K562 (cell line): ENCODE results near the gene B2M. TPM values are rescaled to one million over a fixed set of nuclear protein-coding genes. Genes with fewer than 3 reads are reported as not detected.

Experiments
- CBX1 ChIP-seq: sonication (generic); IDR thresholded peaks from 2 replicates; pipeline ENCODE4 v1.6.1; 2016; ENCODE audit warnings: antibody characterized with exemption, low read depth, mild to moderate bottlenecking
- CCNT2 ChIP-seq: IDR thresholded peaks from 2 replicates; pipeline ENCODE4 v1.6.1; 2011; ENCODE audit warnings: borderline replicate concordance, low read depth, mild to moderate bottlenecking, moderate library complexity, mixed read lengths, low read length; ENCODE audit not compliant: insufficient read length; ENCODE audit errors: extremely low read depth
- CSDE1 ChIP-seq, 2 experiments: fragments of 450-650 bp; IDR thresholded peaks; 2 replicates each; pipeline ENCODE4 v1.6.1; 2016; ENCODE audit warnings: mild to moderate bottlenecking in 1 of 2
- HMG20B ChIP-seq: fragments of 250-450 bp; sonication (Bioruptor Pico); IDR thresholded peaks from 2 replicates; pipeline ENCODE4 v1.5.0; 2021; ENCODE audit warnings: mild to moderate bottlenecking
- HNRNPUL1 ChIP-seq: fragments of 200-400 bp; formaldehyde crosslinking; IDR thresholded peaks from 2 replicates; pipeline ENCODE4 v1.6.1; 2017; ENCODE audit warnings: low read length
- MAFG ChIP-seq: fragments of 450-650 bp; conservative IDR thresholded peaks from 2 replicates; pipeline ENCODE4 v1.6.1; 2016; ENCODE audit warnings: missing genetic modification characterization, missing compliant biosample characterization
- MAZ ChIP-seq, 2 experiments: fragments of 450-650 bp in 1 of 2; sonication (generic) in 1 of 2; formaldehyde crosslinking; IDR thresholded peaks in 1 of 2; conservative IDR thresholded peaks in 1 of 2; 2 replicates each; pipeline versions ENCODE4 v1.4.0 to v1.5.0; 2020; ENCODE audit warnings: mild to moderate bottlenecking in 1 of 2, missing genetic modification reagents in 1 of 2
- MLLT1 ChIP-seq, 2 experiments: fragments of 450-650 bp; IDR thresholded peaks; 2 replicates each; pipeline ENCODE4 v1.6.1; 2016
- NFE2 ChIP-seq: IDR thresholded peaks from 2 replicates; pipeline ENCODE4 v1.6.1; 2014; ENCODE audit warnings: antibody characterized with exemption, low read depth
- SAFB2 ChIP-seq: fragments of 200-400 bp; formaldehyde crosslinking; IDR thresholded peaks from 2 replicates; pipeline ENCODE4 v1.6.1; 2018; ENCODE audit warnings: borderline replicate concordance, low read length, low read depth, moderate library complexity; ENCODE audit not compliant: severe bottlenecking
- SMARCB1 ChIP-seq: IDR thresholded peaks from 2 replicates; pipeline ENCODE4 v1.6.1; 2011; ENCODE audit warnings: improper control_type of control experiment, low read depth; ENCODE audit not compliant: insufficient read length
- TAF7 ChIP-seq: fragments of 450-650 bp; IDR thresholded peaks from 2 replicates; pipeline ENCODE4 v1.6.1; 2016; ENCODE audit warnings: missing genetic modification characterization, missing compliant biosample characterization
- TAL1 ChIP-seq: fragments of 450-650 bp; IDR thresholded peaks from 2 replicates; pipeline ENCODE4 v1.6.1; 2016; ENCODE audit warnings: mild to moderate bottlenecking
- ZFP1 ChIP-seq: fragments of 450-650 bp; formaldehyde crosslinking; IDR thresholded peaks from 2 replicates; pipeline ENCODE4 v1.4.0; 2020; ENCODE audit warnings: mild to moderate bottlenecking, mixed read lengths
- polyA plus RNA-seq, 8 experiments: library from polyadenylated mRNA; depleted of rRNA in 4 of 8; stranded (reverse) in 5 of 8; unstranded in 3 of 8; fragments of >200 nt; fragmentation: Nextera tagmentation in 2 of 8; fragmentation: Illumina TruSeq in 1 of 8; extraction: Ambion mirVana in 2 of 8; extraction: Trizol in 1 of 8; gene quantifications; 2 replicates each; pipeline versions ENCODE4 v1.2.1 to v1.2.3, GENCODE V29; 2011 to 2014; ENCODE audit warnings: inconsistent platforms in 1 of 8, missing spikeins in 1 of 8
- total RNA-seq, 7 experiments: library from RNA; depleted of rRNA in 6 of 7; stranded (reverse); fragments of >200 nt in 6 of 7; fragmentation: Illumina TruSeq in 2 of 7; extraction: Trizol in 2 of 7; gene quantifications; 2 replicates each; pipeline versions ENCODE4 v1.2.1 to v1.2.3, GENCODE V29; 2011 to 2021; ENCODE audit warnings: low replicate concordance in 1 of 7
- TF ChIP-seq, protein P1 (sequence below): sonication (generic); formaldehyde crosslinking; IDR thresholded peaks from 2 replicates; pipeline ENCODE4 v1.8.0; 2023; ENCODE audit warnings: missing genetic modification reagents, mild to moderate bottlenecking, borderline replicate concordance
- TF ChIP-seq, protein P2 (sequence below), 2 experiments: fragments of 200-800 bp in 1 of 2; sonication (Bioruptor generic) in 1 of 2; sonication (generic) in 1 of 2; formaldehyde crosslinking in 1 of 2; IDR thresholded peaks in 1 of 2; conservative IDR thresholded peaks in 1 of 2; 2 replicates each; pipeline versions ENCODE4 v1.5.0 to v1.6.1; 2016 to 2020; ENCODE audit warnings: missing compliant biosample characterization in 1 of 2, missing genetic modification characterization in 1 of 2, missing genetic modification reagents in 1 of 2
- TF ChIP-seq, protein P3 (sequence below): fragments of 450-650 bp; IDR thresholded peaks from 2 replicates; pipeline ENCODE4 v1.6.1; 2017; ENCODE audit warnings: antibody characterized with exemption

Gene B2M
- total and polyA plus RNA-seq, 9 of the 15 experiments (the other 6 are each of a cell fraction or from before 2014, with no cell fraction given) = 460 to 3,138 (median 1,032) TPM

GRCh38 chr15:44711096-44711742, at the start of gene B2M, which contains the start of gene PATL2 (continued):
- TF ChIP-seq, protein P1, sequence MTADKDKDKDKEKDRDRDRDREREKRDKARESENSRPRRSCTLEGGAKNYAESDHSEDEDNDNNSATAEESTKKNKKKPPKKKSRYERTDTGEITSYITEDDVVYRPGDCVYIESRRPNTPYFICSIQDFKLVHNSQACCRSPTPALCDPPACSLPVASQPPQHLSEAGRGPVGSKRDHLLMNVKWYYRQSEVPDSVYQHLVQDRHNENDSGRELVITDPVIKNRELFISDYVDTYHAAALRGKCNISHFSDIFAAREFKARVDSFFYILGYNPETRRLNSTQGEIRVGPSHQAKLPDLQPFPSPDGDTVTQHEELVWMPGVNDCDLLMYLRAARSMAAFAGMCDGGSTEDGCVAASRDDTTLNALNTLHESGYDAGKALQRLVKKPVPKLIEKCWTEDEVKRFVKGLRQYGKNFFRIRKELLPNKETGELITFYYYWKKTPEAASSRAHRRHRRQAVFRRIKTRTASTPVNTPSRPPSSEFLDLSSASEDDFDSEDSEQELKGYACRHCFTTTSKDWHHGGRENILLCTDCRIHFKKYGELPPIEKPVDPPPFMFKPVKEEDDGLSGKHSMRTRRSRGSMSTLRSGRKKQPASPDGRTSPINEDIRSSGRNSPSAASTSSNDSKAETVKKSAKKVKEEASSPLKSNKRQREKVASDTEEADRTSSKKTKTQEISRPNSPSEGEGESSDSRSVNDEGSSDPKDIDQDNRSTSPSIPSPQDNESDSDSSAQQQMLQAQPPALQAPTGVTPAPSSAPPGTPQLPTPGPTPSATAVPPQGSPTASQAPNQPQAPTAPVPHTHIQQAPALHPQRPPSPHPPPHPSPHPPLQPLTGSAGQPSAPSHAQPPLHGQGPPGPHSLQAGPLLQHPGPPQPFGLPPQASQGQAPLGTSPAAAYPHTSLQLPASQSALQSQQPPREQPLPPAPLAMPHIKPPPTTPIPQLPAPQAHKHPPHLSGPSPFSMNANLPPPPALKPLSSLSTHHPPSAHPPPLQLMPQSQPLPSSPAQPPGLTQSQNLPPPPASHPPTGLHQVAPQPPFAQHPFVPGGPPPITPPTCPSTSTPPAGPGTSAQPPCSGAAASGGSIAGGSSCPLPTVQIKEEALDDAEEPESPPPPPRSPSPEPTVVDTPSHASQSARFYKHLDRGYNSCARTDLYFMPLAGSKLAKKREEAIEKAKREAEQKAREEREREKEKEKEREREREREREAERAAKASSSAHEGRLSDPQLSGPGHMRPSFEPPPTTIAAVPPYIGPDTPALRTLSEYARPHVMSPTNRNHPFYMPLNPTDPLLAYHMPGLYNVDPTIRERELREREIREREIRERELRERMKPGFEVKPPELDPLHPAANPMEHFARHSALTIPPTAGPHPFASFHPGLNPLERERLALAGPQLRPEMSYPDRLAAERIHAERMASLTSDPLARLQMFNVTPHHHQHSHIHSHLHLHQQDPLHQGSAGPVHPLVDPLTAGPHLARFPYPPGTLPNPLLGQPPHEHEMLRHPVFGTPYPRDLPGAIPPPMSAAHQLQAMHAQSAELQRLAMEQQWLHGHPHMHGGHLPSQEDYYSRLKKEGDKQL (CRISPR knock-in tag) = no peak
- TF ChIP-seq TAL1 (no peak), SMARCB1 (peak; percentile 57), SAFB2 (no peak), CBX1 (peak; percentile 78; the same call in 1 of the 2 replicates), MAZ (CRISPR knock-in tag; conservative IDR thresholded peaks at IDR 0.05 in 1 of 2, IDR thresholded peaks at IDR 0.05 in 1 of 2) (peak in 1 of 2 experiments; percentile 53; a peak in 2 of 4 replicates), MAFG (tag) (0 out of 2 replicates have a peak, but pooled peaks have one; percentile 6), TAF7 (tag) (peak; percentile 92), NFE2 (peak; percentile 17; the same call in 1 of the 2 replicates), CSDE1 (IDR thresholded peaks at IDR 0.05) (peak in 1 of 2 experiments; percentile 73; a peak in 1 of 4 replicates), CCNT2 (no peak), HMG20B (CRISPR knock-in tag) (no peak), MLLT1 (IDR thresholded peaks at IDR 0.05) (peak; percentile 90 to 91; a peak in 3 of 4 replicates), ZFP1 (CRISPR knock-in tag) (no peak), HNRNPUL1 (no peak)
- TF ChIP-seq, protein P2, sequence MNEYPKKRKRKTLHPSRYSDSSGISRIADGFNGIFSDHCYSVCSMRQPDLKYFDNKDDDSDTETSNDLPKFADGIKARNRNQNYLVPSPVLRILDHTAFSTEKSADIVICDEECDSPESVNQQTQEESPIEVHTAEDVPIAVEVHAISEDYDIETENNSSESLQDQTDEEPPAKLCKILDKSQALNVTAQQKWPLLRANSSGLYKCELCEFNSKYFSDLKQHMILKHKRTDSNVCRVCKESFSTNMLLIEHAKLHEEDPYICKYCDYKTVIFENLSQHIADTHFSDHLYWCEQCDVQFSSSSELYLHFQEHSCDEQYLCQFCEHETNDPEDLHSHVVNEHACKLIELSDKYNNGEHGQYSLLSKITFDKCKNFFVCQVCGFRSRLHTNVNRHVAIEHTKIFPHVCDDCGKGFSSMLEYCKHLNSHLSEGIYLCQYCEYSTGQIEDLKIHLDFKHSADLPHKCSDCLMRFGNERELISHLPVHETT (CRISPR knock-in tag; conservative IDR thresholded peaks at IDR 0.05 in 1 of 2, IDR thresholded peaks at IDR 0.05 in 1 of 2) = peak in 1 of 2 experiments; percentile 34; a peak in 1 of 4 replicates
- TF ChIP-seq, protein P3, sequence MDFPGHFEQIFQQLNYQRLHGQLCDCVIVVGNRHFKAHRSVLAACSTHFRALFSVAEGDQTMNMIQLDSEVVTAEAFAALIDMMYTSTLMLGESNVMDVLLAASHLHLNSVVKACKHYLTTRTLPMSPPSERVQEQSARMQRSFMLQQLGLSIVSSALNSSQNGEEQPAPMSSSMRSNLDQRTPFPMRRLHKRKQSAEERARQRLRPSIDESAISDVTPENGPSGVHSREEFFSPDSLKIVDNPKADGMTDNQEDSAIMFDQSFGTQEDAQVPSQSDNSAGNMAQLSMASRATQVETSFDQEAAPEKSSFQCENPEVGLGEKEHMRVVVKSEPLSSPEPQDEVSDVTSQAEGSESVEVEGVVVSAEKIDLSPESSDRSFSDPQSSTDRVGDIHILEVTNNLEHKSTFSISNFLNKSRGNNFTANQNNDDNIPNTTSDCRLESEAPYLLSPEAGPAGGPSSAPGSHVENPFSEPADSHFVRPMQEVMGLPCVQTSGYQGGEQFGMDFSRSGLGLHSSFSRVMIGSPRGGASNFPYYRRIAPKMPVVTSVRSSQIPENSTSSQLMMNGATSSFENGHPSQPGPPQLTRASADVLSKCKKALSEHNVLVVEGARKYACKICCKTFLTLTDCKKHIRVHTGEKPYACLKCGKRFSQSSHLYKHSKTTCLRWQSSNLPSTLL = no peak
